ENCODE data around the gene SLC17A2.

The SLC17A2 gene

GRCh38 chr6:25930532-25931410 lies at the start of gene SLC17A2:
Gene SLC17A2 (minus strand): TSS chr6:25930691. CDS start chr6:25925796, 4,895 bp downstream.
- no peak for DNase-seq

GRCh38 chr6:25975923-25976560 lies 45.6 kb upstream of the SLC17A2 start:
- no peak for DNase-seq

GRCh38 chr6:25973923-25974555 lies 43.5 kb upstream of the SLC17A2 start:
- no peak for DNase-seq

GRCh38 chr6:25972902-25973301 lies 42.4 kb upstream of the SLC17A2 start:
- DNase-seq, result no peak

GRCh38 chr6:25972128-25972527 lies 41.6 kb upstream of the SLC17A2 start:
- DNase-seq, result no peak

GRCh38 chr6:25971187-25971821 lies 40.8 kb upstream of the SLC17A2 start:
- DNase-seq, result peak in 6 of 56 donors; percentile 1 to 11 (median 4)

GRCh38 chr6:25968769-25969168 lies 38.3 kb upstream of the SLC17A2 start:
- DNase-seq, result no peak

- no peak for DNase-seq
Observed at GRCh38 chr6:25966711-25967110, 36.2 kb upstream of the SLC17A2 start.

GRCh38 chr6:25965058-25965457 lies 34.6 kb upstream of the SLC17A2 start:
- DNase-seq, result no peak

- DNase-seq, result no peak
Observed at GRCh38 chr6:25963426-25964123, 33.1 kb upstream of the SLC17A2 start.

GRCh38 chr6:25962149-25963127 lies 31.9 kb upstream of the SLC17A2 start, which contains the start of gene TRIM38:
Gene TRIM38 (plus strand): TSS chr6:25962802. CDS start chr6:25966523, 3,721 bp downstream.
- peak in 24 of 56 donors; percentile 1 to 49 (median 3) for DNase-seq

- DNase-seq, result no peak
Observed at GRCh38 chr6:25961619-25962148, 31.2 kb upstream of the SLC17A2 start.

GRCh38 chr6:25960734-25961133 lies 30.2 kb upstream of the SLC17A2 start:
- DNase-seq, result no peak

GRCh38 chr6:25959890-25960536 lies 29.5 kb upstream of the SLC17A2 start:
- no peak for DNase-seq

- no peak for DNase-seq
Observed at GRCh38 chr6:25958700-25959162, 28.2 kb upstream of the SLC17A2 start.

GRCh38 chr6:25956226-25956625 lies 25.7 kb upstream of the SLC17A2 start:
- no peak for DNase-seq

GRCh38 chr6:25954756-25955155 lies 24.3 kb upstream of the SLC17A2 start:
- DNase-seq, result no peak

- DNase-seq, result no peak
Observed at GRCh38 chr6:25953733-25954132, 23.2 kb upstream of the SLC17A2 start.

GRCh38 chr6:25952535-25952934 lies 22.0 kb upstream of the SLC17A2 start:
- no peak for DNase-seq
